K562 (cell line): Measurements from ENCODE around the gene KCNJ10. TPM values are rescaled to one million over a fixed set of nuclear protein-coding genes. Genes with fewer than 3 reads are reported as not detected.

Experiments
- ATAC-seq: fragments of 200-7000 bp; cut with Tn5 transposase; 3 replicates; pipeline ENCODE4 v1.9.1; 2020; ENCODE audit warnings: moderate library complexity
- BruUV-seq: library from RNA; stranded (reverse); fragments of 400-500 nt; replicated peaks from 2 replicates; lab custom pipeline; 2021; lab: Mats Ljungman, UMichigan
- CTCF ChIA-PET: fragments of 300-600 bp; formaldehyde crosslinking; extraction: SDS; loops from one replicate; lab custom pipeline; 2021; ENCODE audit warnings: low intra/inter-chr PET ratio; lab: Yijun Ruan, JAX
- POLR2A ChIA-PET: fragments of 300-600, 350-650 bp; sonication (Branson Sonifier 250); formaldehyde crosslinking; extraction: SDS; loops from one replicate; lab custom pipeline; 2021; ENCODE audit warnings: antibody characterized with exemption, inconsistent platforms; lab: Yijun Ruan, JAX
- DNase-seq, 4 experiments: peaks; one replicate each; pipeline versions ENCODE4 v3.0.0 to v3.0.0-alpha.2; 2011 to 2018; ENCODE audit warnings: low spot score in 3 of 4, mixed read lengths in 3 of 4; ENCODE audit errors: extremely low read depth in 1 of 4
- FAIRE-seq: peaks from 2 replicates; lab custom pipeline; 2011; peaks lifted over from hg19 to GRCh38; lab: Jason Lieb, UNC
- H2AFZ ChIP-seq: 2 replicates; pipeline ENCODE4 v1.6.0; 2011; ENCODE audit warnings: low read depth, low read length, control low read depth, inconsistent platforms
- H3K27ac ChIP-seq: fragments of 200-600 bp; 3 replicates; pipeline ENCODE4 v1.8.0; 2011; ENCODE audit warnings: low read depth, mild to moderate bottlenecking, control low read depth, inconsistent platforms, low read length, moderate library complexity, mixed read lengths; ENCODE audit errors: extremely low read depth
- H3K27me3 ChIP-seq, 2 experiments: fragments of 300-600 bp in 1 of 2; 2 replicates in 1 of 2; 3 replicates in 1 of 2; pipeline versions ENCODE4 v1.6.0 to v1.8.0; 2011; ENCODE audit warnings: inconsistent platforms in 2 of 2, low read length in 2 of 2, mild to moderate bottlenecking in 1 of 2, mixed read lengths in 1 of 2, moderate library complexity in 1 of 2; ENCODE audit not compliant: control insufficient read depth in 2 of 2, insufficient read depth in 2 of 2
- H3K36me3 ChIP-seq: fragments of 300-600 bp; 3 replicates; pipeline ENCODE4 v1.8.0; 2011; ENCODE audit warnings: mild to moderate bottlenecking, low read length, inconsistent platforms; ENCODE audit not compliant: control insufficient read depth, insufficient read depth
- H3K4me1 ChIP-seq, 2 experiments: fragments of 200-600 bp in 1 of 2; replicated peaks in 1 of 2; 2 replicates in 1 of 2; 3 replicates in 1 of 2; pipeline versions ENCODE4 v1.5.1 to v1.8.0; 2011; ENCODE audit warnings: inconsistent platforms in 2 of 2, low read length in 2 of 2, mild to moderate bottlenecking in 1 of 2, mixed read lengths in 1 of 2, moderate library complexity in 1 of 2; ENCODE audit not compliant: control insufficient read depth in 2 of 2, insufficient read depth in 2 of 2
- H3K4me2 ChIP-seq: 2 replicates; pipeline ENCODE4 v1.6.1; 2011; ENCODE audit warnings: low read length, control low read depth, inconsistent platforms, mixed read lengths; ENCODE audit not compliant: insufficient read depth
- H3K4me3 ChIP-seq: fragments of 200-600 bp; sonication (generic), shearing (Covaris generic); 2 replicates; pipeline ENCODE4 v1.5.1; 2016; ENCODE audit warnings: control low read depth, inconsistent platforms
- H3K79me2 ChIP-seq: fragments of 200-600 bp; 3 replicates; pipeline ENCODE4 v1.8.0; 2011; ENCODE audit warnings: low read length, inconsistent platforms; ENCODE audit not compliant: control insufficient read depth, insufficient read depth
- H3K9ac ChIP-seq, 2 experiments: 2 replicates each; pipeline versions ENCODE4 v1.6.0 to v1.6.1; 2011; ENCODE audit warnings: low read depth in 2 of 2, low read length in 2 of 2, control low read depth in 1 of 2, inconsistent platforms in 1 of 2, mild to moderate bottlenecking in 1 of 2, mixed read lengths in 1 of 2; ENCODE audit not compliant: insufficient read depth in 1 of 2
- H3K9me1 ChIP-seq: one replicate; pipeline ENCODE4 v1.6.0; 2011; ENCODE audit warnings: inconsistent platforms, mild to moderate bottlenecking, low read length, moderate library complexity; ENCODE audit not compliant: control insufficient read depth, insufficient read depth
- H3K9me3 ChIP-seq: replicated peaks from 2 replicates; pipeline ENCODE4 v1.5.1; 2011; ENCODE audit warnings: low read depth, low read length, inconsistent platforms; ENCODE audit not compliant: control insufficient read depth, insufficient read depth
- H4K20me1 ChIP-seq: replicated peaks from 2 replicates; pipeline ENCODE4 v1.6.1; 2011; ENCODE audit warnings: low read length, inconsistent platforms, mixed read lengths; ENCODE audit not compliant: control insufficient read depth, insufficient read depth
- DACH1 ChIP-seq: fragments of 450-650 bp; IDR thresholded peaks from 2 replicates; pipeline ENCODE4 v1.6.1; 2018; ENCODE audit not compliant: partially characterized antibody
- ZNF282 ChIP-seq: sonication (generic); formaldehyde crosslinking; IDR thresholded peaks from 2 replicates; pipeline ENCODE4 v1.8.1; 2023; ENCODE audit warnings: missing genetic modification reagents
- ZNF780A ChIP-seq: fragments of 250-450 bp; sonication (Bioruptor Pico); IDR thresholded peaks from 2 replicates; pipeline ENCODE4 v1.5.0; 2021; ENCODE audit warnings: mild to moderate bottlenecking
- WGBS: fragments of 100-300 bp; shearing (Covaris generic); methylation state at CpG from one replicate; pipeline ENCODE4 v1.1.6; 2016; ENCODE audit warnings: low coverage, mixed read lengths; ENCODE audit not compliant: insufficient coverage; ENCODE audit errors: missing lambda C conversion rate; 5-methylcytosine and 5-hydroxymethylcytosine counted together
- in situ Hi-C: fragments of 300-500 bp; cut with MboI; formaldehyde crosslinking; loops from 4 replicates; pipeline ENCODE4 v1.15.0; 2018; ENCODE audit warnings: inconsistent platforms, mixed read lengths
- intact Hi-C: fragments of 100-400 bp; cut with micrococcal nuclease; formaldehyde crosslinking; loops from 2 replicates; pipeline ENCODE4 v1.14.2; 2022
- polyA plus RNA-seq, 8 experiments: library from polyadenylated mRNA; depleted of rRNA in 4 of 8; stranded (reverse) in 5 of 8; unstranded in 3 of 8; fragments of >200 nt; fragmentation: Nextera tagmentation in 2 of 8; fragmentation: Illumina TruSeq in 1 of 8; extraction: Ambion mirVana in 2 of 8; extraction: Trizol in 1 of 8; gene quantifications; 2 replicates each; pipeline versions ENCODE4 v1.2.1 to v1.2.3, GENCODE V29; 2011 to 2014; ENCODE audit warnings: inconsistent platforms in 1 of 8, missing spikeins in 1 of 8
- total RNA-seq, 7 experiments: library from RNA; depleted of rRNA in 6 of 7; stranded (reverse); fragments of >200 nt in 6 of 7; fragmentation: Illumina TruSeq in 2 of 7; extraction: Trizol in 2 of 7; gene quantifications; 2 replicates each; pipeline versions ENCODE4 v1.2.1 to v1.2.3, GENCODE V29; 2011 to 2021; ENCODE audit warnings: low replicate concordance in 1 of 7
- TF ChIP-seq, protein P1 (sequence below): fragments of 150-350 bp; conservative IDR thresholded peaks from 2 replicates; pipeline ENCODE4 v1.6.1; 2014; ENCODE audit warnings: low read length
- TF ChIP-seq, protein P2 (sequence below): IDR thresholded peaks from 3 replicates; pipeline ENCODE4 v1.6.1; 2011; ENCODE audit warnings: borderline replicate concordance, mild to moderate bottlenecking, moderate library complexity; ENCODE audit not compliant: insufficient read length; ENCODE audit errors: extremely low read depth
- TF ChIP-seq, protein P3 (sequence below): fragments of 250-450 bp; sonication (Bioruptor Pico); IDR thresholded peaks from 2 replicates; pipeline ENCODE4 v1.8.0; 2021; ENCODE audit warnings: moderate library complexity, mild to moderate bottlenecking, inconsistent platforms
- TF ChIP-seq, protein P4 (sequence below): fragments of 450-650 bp; IDR thresholded peaks from 2 replicates; pipeline ENCODE4 v1.6.1; 2016
- TF ChIP-seq, protein P5 (sequence below): IDR thresholded peaks from 2 replicates; pipeline ENCODE4 v1.6.1; 2011; ENCODE audit not compliant: insufficient read length; ENCODE audit errors: extremely low read depth

The KCNJ10 gene
- total and polyA plus RNA-seq, 9 of the 15 experiments (the other 6 are each of a cell fraction or from before 2014, with no cell fraction given), result 0.06 to 0.11 TPM; not detected in 7

DNA sequence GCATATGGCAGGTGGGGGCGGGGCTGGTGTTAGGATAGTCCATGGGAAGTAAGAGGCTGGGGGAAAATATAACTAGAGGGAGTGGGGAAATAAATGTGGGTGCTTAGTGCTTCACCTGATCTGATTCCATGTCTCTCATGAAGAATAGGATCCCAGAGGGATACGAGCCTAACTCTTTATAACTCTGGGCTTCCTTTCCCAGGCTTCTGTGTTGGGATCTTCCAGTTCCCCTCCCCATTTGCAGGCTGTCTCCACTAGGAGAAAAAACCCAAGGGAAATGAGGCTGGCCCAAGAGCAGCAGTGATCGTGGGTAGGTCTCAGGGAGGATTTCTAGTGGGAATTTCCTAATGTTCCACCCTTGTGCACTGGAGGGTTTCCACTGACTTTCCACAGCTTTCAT is 13.0 kb upstream of the KCNJ10 start (continued):
- TF ChIP-seq, protein P1, sequence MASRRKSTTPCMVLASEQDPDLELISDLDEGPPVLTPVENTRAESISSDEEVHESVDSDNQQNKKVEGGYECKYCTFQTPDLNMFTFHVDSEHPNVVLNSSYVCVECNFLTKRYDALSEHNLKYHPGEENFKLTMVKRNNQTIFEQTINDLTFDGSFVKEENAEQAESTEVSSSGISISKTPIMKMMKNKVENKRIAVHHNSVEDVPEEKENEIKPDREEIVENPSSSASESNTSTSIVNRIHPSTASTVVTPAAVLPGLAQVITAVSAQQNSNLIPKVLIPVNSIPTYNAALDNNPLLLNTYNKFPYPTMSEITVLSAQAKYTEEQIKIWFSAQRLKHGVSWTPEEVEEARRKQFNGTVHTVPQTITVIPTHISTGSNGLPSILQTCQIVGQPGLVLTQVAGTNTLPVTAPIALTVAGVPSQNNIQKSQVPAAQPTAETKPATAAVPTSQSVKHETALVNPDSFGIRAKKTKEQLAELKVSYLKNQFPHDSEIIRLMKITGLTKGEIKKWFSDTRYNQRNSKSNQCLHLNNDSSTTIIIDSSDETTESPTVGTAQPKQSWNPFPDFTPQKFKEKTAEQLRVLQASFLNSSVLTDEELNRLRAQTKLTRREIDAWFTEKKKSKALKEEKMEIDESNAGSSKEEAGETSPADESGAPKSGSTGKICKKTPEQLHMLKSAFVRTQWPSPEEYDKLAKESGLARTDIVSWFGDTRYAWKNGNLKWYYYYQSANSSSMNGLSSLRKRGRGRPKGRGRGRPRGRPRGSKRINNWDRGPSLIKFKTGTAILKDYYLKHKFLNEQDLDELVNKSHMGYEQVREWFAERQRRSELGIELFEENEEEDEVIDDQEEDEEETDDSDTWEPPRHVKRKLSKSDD, result no peak

DNA sequence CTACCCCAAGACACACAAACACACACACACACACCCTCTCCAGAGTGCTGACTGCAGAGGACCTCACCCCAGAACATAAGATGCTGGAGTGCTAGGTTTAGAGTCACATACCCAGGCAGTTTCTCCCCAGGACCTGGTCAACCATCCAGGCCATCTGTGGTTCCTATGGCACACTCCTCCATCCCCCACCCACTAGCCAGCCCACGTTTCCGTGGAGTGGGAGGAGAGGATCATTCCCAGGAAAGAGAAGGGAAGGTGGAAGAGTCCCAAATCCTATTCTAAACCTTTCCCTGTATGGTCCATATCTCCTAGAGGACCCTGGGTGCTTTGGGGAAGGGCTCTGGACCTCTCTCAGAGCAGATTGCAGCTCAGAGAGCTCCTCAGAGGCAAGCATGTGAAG is 12.5 kb upstream of the KCNJ10 start:
- DNase-seq (no peak), FAIRE-seq (no peak), ATAC-seq (no peak)
- Histone ChIP-seq H2AFZ (no peak overlapping the region), H3K4me1 (peaks cover 0 to 16% of the 10 kb centered on the region in 2 experiments; a peak in 1 of 5 replicates), H4K20me1 (peaks cover 7% of the 10 kb centered on the region; the same call in 1 of the 2 replicates), H3K9me3 (no peaks in the 10 kb centered on the region), H3K4me2 (no peak overlapping the region), H3K9ac (no peak overlapping the region), H3K4me3 (no peak overlapping the region), H3K9me1 (no peaks in the 10 kb centered on the region), H3K36me3 (no peaks in the 10 kb centered on the region), H3K27me3 (peaks cover 9 to 29% of the 10 kb centered on the region in 2 experiments; a peak in 4 of 5 replicates), H3K79me2 (no peaks in the 10 kb centered on the region), H3K27ac (no peak overlapping the region)
- BruUV-seq, result no TSS peak
- CTCF ChIA-PET, result interaction anchor here (0.7 kb wide), 1 partner anchor 1963 kb away, joined by 6 read pairs; no protein-coding TSS in a partner anchor
- 0% methylated on average over 2 of the region's 2 CpGs for WGBS
- intact Hi-C loops (loop anchor here (5.0 kb wide), 1 partner anchor 145 kb away; no protein-coding TSS in a partner anchor), in situ Hi-C loops (no loop called here)
- POLR2A ChIA-PET, result interaction anchor here (0.9 kb wide), 1 partner anchor 36 kb away, joined by 3 read pairs; no protein-coding TSS in a partner anchor
- TF ChIP-seq, protein P2, sequence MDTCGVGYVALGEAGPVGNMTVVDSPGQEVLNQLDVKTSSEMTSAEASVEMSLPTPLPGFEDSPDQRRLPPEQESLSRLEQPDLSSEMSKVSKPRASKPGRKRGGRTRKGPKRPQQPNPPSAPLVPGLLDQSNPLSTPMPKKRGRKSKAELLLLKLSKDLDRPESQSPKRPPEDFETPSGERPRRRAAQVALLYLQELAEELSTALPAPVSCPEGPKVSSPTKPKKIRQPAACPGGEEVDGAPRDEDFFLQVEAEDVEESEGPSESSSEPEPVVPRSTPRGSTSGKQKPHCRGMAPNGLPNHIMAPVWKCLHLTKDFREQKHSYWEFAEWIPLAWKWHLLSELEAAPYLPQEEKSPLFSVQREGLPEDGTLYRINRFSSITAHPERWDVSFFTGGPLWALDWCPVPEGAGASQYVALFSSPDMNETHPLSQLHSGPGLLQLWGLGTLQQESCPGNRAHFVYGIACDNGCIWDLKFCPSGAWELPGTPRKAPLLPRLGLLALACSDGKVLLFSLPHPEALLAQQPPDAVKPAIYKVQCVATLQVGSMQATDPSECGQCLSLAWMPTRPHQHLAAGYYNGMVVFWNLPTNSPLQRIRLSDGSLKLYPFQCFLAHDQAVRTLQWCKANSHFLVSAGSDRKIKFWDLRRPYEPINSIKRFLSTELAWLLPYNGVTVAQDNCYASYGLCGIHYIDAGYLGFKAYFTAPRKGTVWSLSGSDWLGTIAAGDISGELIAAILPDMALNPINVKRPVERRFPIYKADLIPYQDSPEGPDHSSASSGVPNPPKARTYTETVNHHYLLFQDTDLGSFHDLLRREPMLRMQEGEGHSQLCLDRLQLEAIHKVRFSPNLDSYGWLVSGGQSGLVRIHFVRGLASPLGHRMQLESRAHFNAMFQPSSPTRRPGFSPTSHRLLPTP, result no peak
- TF ChIP-seq ZNF282 (CRISPR knock-in tag), result no peak
- TF ChIP-seq, protein P3, sequence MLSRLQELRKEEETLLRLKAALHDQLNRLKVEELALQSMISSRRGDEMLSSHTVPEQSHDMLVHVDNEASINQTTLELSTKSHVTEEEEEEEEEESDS (CRISPR knock-in tag), result no peak
- no peak for TF ChIP-seq ZNF780A (CRISPR knock-in tag)
- TF ChIP-seq, protein P4, sequence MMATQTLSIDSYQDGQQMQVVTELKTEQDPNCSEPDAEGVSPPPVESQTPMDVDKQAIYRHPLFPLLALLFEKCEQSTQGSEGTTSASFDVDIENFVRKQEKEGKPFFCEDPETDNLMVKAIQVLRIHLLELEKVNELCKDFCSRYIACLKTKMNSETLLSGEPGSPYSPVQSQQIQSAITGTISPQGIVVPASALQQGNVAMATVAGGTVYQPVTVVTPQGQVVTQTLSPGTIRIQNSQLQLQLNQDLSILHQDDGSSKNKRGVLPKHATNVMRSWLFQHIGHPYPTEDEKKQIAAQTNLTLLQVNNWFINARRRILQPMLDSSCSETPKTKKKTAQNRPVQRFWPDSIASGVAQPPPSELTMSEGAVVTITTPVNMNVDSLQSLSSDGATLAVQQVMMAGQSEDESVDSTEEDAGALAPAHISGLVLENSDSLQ, result no peak
- TF ChIP-seq DACH1, result no peak
- TF ChIP-seq, protein P5, sequence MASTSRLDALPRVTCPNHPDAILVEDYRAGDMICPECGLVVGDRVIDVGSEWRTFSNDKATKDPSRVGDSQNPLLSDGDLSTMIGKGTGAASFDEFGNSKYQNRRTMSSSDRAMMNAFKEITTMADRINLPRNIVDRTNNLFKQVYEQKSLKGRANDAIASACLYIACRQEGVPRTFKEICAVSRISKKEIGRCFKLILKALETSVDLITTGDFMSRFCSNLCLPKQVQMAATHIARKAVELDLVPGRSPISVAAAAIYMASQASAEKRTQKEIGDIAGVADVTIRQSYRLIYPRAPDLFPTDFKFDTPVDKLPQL, result no peak
